GM19438 (cell line): ENCODE results near the gene CYP21A2.
"Not testable (repeated sequence)": the region's sequence is repeated elsewhere in the genome, so short reads cannot be mapped to it uniquely, and the experiment has no call there.

Experiments used
- ATAC-seq: cut with Tn5 transposase; IDR thresholded peaks from one replicate; pipeline ENCODE4 v1.9.1; 2021; ENCODE audit warnings: low read depth; ENCODE audit not compliant: unreplicated experiment

CYP21A2 gene

DNA sequence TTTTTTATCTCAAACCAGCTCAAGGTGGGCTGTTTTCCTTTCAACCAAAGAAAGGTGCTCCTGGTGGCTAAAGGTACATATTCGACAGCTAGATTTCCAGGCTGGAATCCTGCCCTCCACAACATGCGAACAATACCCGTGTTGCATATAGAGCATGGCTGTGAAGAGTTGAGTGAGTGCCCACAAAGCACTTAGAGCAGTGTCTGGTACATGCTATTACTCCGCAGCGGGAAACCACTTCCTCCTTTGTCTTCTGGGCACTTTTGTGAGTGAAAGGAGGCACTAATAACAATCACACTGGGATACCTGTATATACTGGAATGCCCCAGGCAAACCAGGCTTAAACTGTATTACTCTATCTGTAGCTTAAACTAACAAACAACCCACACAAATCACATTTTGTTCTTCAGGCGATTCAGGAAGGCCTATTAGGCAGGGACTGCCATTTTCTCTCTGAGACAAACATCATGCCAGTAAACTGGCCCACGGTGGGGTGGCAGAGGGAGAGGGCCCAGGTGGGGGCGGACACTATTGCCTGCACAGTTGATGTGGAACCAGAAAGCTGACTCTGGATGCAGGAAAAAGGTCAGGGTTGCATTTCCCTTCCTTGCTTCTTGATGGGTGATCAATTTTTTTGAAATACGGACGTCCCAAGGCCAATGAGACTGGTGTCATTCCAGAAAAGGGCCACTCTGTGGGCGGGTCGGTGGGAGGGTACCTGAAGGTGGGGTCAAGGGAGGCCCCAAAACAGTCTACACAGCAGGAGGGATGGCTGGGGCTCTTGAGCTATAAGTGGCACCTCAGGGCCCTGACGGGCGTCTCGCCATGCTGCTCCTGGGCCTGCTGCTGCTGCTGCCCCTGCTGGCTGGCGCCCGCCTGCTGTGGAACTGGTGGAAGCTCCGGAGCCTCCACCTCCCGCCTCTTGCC, at the start of gene CYP21A2:
CYP21A2 (plus strand) TSS at position 818 of the 927 bp plus-strand sequence; CDS start at position 826, 8 bp downstream.
- ATAC-seq = not testable (repeated sequence)

DNA sequence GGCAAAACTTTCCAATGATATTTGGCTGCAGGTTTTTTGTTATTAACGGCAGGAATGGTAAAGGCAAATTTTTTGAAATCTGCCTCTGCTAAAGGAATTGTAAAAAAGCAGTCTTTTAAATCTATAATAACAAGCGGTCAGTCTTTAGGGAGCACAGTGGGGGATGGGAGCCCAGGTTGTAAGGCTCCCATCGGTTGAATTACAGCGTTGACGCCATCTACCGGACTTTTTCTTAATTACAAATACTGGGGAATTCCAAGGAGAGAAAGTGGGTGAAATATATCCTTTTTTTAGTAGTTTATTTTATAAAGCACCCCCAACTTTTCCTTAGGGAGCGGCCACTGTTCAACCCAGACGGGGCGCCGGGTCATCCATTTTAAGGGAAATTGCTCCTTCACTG, 48.9 kb upstream of the CYP21A2 start:
- not testable (repeated sequence) for ATAC-seq

DNA sequence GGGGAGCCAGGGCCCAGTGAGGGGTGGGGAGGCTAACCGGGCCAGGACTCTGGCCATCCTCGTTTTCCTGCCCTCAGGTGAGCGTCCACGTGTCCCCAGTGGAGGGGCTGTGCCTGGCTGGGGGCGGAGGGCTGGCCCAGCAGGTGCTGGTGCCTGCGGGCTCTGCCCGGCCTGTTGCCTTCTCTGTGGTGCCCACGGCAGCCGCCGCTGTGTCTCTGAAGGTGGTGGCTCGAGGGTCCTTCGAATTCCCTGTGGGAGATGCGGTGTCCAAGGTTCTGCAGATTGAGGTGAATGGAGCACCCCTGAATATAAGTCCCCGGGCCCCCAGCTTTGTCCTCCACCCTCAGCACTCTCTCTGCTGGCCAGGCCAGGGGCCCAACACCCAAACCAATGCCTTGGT, 43.8 kb upstream of the CYP21A2 start:
- not testable (repeated sequence) for ATAC-seq

DNA sequence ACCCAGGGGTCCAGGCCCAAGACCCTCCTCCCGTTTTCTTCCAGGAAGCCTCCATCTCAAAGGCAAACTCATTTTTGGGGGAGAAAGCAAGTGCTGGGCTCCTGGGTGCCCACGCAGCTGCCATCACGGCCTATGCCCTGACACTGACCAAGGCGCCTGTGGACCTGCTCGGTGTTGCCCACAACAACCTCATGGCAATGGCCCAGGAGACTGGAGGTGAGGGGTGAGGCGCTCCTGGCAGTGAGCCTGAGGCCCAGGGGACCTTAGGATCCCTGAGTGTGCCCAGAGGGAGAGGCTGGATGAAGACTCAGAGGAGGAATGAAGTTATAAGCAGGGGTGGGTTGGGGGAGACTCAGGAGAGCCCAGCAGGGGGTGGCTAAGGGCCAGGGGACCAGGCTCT, 41.8 kb upstream of the CYP21A2 start:
- not testable (repeated sequence) for ATAC-seq

DNA sequence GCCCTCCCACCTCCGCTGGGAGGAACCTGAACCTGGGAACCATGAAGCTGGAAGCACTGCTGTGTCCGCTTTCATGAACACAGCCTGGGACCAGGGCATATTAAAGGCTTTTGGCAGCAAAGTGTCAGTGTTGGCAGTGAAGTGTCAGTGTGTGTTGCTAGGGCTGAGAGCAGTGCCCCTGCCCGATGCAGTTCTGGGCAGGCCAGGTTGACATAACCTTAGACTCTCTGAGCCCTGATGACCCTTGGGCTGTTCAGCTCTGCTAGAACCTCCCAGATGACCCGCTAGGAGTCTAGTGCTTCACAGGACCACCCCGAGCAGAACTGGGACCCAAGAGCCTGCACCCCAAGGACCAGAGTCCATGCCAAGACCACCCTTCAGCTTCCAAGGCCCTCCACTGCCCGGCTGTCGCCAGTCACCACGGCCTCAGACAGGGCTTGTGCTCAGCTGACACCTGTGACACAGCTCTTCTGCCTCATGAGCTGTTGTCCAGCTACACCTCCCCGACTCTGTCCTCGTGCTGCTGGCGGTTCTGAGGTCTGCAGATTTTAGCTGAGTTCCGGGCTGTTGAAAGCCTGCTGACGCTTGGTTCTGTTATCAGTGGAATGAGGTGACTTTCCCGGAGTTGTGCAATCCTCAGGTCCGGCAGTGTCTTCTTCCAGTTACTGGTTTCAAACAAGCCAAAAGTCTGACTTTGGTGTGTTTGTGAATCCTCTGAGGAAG, 35.5 kb upstream of the CYP21A2 start:
- not testable (repeated sequence) for ATAC-seq

DNA sequence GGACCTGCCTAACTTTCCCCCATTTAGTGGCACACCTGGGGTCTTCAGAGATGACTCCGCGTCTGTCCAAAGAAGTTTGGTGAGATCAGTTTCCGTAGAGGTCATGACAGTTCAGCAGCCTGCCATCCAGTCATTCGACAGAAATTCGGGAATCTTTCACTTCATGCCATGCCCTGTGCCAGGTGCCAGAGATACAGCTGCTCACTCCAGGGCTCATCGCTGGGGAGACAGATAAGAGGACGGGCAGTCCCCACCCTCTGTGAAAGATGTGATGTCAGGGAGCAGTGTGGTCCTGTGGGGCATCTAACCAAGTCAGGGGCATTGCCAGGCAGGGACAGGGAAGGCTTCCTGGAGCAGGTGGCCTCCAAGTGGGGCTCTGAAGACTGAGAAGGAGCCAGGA, 34.9 kb upstream of the CYP21A2 start:
- not testable (repeated sequence) for ATAC-seq

DNA sequence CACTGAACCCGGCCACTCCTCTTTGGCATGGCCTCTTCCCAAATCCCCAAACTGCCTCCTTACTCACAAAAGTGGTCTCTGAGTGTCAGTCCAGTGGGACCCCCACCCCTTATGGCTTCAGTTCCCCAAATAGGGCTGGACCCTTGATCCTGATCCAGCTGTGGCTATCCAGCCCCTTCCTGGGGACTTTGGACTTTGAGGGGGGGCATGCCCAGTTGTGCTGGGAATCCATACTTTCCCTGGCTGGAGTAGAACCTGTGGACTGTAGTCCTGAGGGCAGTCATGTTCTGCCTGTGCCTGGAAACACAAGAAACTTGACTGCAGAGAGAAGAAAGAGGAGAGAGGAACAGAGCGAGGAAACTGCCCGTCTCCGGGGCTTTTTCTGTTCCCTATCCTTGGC, 33.8 kb upstream of the CYP21A2 start:
- ATAC-seq = not testable (repeated sequence)

DNA sequence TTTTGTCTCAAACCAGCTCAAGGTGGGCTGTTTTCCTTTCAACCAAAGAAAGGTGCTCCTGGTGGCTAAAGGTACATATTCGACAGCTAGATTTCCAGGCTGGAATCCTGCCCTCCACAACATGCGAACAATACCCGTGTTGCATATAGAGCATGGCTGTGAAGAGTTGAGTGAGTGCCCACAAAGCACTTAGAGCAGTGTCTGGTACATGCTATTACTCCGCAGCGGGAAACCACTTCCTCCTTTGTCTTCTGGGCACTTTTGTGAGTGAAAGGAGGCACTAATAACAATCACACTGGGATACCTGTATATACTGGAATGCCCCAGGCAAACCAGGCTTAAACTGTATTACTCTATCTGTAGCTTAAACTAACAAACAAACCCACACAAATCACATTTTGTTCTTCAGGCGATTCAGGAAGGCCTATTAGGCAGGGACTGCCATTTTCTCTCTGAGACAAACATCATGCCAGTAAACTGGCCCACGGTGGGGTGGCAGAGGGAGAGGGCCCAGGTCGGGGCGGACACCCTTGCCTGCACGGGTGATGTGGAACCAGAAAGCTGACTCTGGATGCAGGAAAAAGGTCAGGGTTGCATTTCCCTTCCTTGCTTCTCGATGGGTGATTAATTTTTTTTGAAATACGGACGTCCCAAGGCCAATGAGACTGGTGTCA, 33.2 kb upstream of the CYP21A2 start:
- ATAC-seq = not testable (repeated sequence)

DNA sequence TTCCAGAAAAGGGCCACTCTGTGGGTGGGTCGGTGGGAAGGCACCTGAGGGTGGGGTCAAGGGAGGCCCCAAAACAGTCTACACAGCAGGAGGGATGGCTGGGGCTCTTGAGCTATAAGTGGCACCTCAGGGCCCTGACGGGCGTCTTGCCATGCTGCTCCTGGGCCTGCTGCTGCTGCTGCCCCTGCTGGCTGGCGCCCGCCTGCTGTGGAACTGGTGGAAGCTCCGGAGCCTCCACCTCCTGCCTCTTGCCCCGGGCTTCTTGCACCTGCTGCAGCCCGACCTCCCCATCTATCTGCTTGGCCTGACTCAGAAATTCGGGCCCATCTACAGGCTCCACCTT, 32.7 kb upstream of the CYP21A2 start:
- ATAC-seq = not testable (repeated sequence)

DNA sequence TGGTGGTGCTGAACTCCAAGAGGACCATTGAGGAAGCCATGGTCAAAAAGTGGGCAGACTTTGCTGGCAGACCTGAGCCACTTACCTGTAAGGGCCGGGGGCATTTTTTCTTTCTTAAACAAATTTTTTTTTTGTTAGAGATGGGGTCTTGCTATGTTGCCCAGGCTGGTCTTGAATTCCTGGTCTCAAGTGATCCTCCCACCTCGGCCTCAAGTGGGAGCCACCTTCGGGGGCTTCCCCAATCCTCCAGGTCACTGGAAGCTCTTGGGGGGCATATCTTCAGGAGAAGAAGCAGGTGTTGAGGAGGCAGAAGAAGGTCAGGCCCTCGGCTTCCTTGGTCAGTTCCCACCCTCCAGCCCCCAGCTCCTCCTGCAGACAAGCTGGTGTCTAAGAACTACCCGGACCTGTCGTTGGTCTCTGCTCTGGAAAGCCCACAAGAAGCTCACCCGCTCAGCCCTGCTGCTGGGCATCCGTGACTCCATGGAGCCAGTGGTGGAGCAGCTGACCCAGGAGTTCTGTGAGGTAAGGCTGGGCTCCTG, 32.2 kb upstream of the CYP21A2 start:
- not testable (repeated sequence) for ATAC-seq

DNA sequence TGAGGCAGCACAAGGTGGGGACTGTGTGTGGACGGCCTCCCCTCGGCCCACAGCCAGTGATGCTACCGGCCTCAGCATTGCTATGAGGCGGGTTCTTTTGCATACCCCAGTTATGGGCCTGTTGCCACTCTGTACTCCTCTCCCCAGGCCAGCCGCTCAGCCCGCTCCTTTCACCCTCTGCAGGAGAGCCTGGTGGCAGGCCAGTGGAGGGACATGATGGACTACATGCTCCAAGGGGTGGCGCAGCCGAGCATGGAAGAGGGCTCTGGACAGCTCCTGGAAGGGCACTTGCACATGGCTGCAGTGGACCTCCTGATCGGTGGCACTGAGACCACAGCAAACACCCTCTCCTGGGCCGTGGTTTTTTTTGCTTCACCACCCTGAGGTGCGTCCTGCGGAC, 31.1 kb upstream of the CYP21A2 start:
- not testable (repeated sequence) for ATAC-seq

DNA sequence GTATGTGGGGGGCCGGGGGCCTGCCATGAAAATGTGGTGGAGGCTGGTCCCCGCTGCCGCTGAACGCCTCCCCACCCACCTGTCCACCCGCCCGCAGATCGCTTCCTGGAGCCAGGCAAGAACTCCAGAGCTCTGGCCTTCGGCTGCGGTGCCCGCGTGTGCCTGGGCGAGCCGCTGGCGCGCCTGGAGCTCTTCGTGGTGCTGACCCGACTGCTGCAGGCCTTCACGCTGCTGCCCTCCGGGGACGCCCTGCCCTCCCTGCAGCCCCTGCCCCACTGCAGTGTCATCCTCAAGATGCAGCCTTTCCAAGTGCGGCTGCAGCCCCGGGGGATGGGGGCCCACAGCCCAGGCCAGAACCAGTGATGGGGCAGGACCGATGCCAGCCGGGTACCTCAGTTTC, 30.2 kb upstream of the CYP21A2 start:
- not testable (repeated sequence) for ATAC-seq

DNA sequence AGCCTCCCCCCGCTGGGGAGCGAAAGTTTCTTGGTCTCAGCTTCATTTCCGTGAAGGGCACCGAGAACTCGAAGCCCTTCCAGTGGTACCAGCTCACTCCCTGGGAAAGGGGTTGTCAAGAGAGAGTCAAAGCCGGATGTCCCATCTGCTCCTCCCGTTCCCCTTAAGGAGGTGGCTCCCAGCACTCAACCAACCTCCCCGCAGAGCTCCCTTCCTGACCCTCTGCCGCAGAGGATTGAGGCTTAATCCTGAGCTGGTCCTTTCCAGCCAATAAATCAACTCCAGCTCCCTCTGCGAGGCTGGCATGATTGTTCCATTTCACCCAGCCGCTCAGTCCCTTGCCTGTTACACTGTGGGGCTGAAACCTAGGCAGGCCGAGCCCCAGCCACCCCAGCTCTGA, 29.6 kb upstream of the CYP21A2 start:
- not testable (repeated sequence) for ATAC-seq

DNA sequence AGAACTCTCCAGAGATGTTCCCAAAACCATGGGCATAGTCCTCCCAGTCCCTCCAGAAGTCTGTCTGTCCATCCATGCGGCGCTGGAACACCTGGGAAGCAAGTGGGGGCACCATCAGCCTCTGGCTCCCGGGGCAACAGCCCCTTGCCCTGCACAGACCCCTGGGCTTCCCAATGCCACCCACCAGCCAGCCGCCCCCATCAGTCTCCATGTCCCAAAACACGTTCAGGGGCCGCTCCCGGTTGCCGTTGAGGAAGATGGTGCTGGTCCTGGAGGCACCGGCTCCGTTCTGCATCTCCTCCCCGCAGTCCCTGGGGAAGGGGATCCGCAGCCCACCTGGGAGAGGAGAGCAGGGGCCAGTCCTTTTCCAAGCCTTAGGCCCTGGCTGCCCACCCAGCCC, 28.7 kb upstream of the CYP21A2 start:
- not testable (repeated sequence) for ATAC-seq

DNA sequence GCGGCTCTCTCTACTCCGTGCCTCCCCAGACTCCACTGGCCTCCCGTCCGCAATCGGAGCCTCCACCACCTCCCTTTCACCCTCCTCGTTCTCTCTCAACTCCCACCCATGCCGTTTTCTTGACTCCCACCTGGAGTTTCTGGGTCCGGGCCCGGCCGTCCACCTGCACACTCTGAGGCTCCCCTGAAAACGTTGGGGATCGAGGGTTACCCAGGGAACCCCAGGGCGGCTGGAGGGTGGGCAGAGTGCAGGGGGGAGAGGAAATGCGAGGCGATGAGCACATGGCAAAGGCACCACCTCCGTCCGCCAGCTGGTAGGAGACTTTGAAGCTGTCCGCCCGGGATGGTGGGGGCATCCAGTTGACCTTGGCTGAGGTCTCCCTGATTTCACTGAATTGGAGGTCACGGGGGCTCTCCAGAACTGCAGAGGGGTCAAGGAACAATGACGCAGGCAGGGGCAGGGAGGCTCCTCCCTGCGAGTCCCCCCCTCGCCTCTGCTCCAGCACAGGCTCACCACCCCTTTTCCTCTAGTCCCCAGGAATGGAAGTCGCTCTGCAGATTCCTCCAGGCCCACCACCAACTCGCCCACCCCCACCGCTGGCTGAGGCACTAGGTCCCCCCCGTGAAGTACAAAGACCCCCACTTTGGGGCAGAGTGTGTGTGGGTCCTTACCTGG, 27.2 kb upstream of the CYP21A2 start:
- not testable (repeated sequence) for ATAC-seq

DNA sequence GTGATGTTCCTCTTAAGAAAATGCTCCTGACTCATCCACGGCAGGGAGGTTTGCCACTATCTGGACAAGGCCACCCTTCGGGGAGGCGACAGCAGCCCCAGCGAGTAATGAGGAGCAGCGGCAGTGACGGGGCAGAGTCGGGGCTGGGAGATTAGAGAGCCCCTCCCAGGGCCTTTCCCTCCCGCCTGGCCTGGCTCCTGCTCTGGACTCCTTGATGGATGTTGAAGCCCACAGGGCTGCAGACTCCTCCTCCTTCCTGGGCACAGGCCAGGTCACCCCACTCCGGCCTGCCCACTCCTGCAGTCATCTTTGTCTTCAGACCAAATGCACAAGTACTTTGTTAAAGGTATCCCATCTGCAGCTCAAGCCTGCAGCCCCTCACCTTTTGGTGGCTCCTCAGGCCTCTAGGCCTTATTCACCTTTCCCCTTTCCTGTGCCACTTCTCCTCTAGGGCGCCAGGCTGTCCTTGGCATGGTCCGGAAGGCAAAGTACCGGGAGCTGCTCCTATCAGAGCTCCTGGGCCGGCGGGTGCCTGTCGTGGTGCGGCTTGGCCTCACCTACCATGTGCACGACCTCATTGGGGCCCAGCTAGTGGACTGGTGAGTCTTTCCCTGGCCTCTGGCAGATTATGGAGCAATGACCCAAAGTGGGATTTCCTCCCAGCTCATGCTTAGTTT, 25.1 kb upstream of the CYP21A2 start:
- not testable (repeated sequence) for ATAC-seq

DNA sequence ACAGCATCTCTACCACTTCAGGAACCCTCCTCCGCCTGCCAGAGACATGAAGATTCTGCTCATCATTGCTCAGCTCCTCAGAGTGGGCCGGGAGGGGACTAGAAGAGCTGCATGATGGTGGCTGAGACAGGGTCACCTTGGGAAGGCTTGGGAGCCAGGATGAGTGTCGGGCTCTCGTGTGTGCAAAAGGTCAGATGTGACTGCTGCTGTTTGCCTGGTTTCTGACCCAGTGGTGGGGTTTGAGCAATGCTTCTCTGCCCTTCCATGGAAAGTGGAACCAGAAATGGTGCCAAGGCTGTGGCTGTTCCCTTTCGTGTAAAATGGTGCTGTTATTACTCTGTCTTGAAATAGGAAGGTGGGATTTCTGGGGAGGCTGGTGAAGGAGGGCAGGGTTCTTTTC, 24.5 kb upstream of the CYP21A2 start:
- not testable (repeated sequence) for ATAC-seq

DNA sequence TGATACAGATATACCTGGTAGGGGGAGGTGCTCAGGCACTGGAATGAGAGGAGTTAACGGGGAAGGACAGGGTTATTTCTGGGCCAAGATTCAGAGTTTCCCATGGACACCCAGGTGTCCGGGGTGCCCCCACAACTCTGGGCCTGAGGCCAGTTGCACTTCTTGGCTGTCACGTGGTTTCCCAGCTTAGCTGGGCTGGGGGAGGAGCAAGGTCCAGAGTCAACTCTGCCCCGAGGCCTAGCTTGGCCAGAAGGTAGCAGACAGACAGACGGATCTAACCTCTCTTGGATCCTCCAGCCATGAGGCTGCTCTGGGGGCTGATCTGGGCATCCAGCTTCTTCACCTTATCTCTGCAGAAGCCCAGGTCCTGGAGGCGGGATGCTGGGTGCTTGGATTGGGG, 23.7 kb upstream of the CYP21A2 start, which contains the start of gene C4B:
C4B (plus strand) TSS at position 249 of the 400 bp plus-strand sequence; CDS start at position 300, 51 bp downstream.
- ATAC-seq = not testable (repeated sequence)

DNA sequence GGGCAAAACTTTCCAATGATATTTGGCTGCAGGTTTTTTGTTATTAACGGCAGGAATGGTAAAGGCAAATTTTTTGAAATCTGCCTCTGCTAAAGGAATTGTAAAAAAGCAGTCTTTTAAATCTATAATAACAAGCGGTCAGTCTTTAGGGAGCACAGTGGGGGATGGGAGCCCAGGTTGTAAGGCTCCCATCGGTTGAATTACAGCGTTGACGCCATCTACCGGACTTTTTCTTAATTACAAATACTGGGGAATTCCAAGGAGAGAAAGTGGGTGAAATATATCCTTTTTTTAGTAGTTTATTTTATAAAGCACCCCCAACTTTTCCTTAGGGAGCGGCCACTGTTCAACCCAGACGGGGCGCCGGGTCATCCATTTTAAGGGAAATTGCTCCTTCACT, 16.1 kb upstream of the CYP21A2 start:
- not testable (repeated sequence) for ATAC-seq
